GM10847 (cell line): Measurements from ENCODE around the gene IDNK.

Experiments used
- POLR2A ChIP-seq: IDR thresholded peaks from 2 replicates; pipeline ENCODE4 v1.6.1; 2011; ENCODE audit not compliant: insufficient read length; ENCODE audit errors: extremely low read depth

IDNK gene

GRCh38 chr9:83622939-83623678 lies at the start of gene IDNK:
IDNK (plus strand) TSS chr9:83623143; CDS start chr9:83623172, 29 bp downstream.
- peak; percentile 42 for TF ChIP-seq POLR2A

- no peak for TF ChIP-seq POLR2A
Observed at GRCh38 chr9:83574482-83574881, 48.5 kb upstream of the IDNK start.

- TF ChIP-seq POLR2A, result no peak
Observed at GRCh38 chr9:83582029-83582428, 40.9 kb upstream of the IDNK start.

- TF ChIP-seq POLR2A, result no peak
Observed at GRCh38 chr9:83583151-83584014, 39.6 kb upstream of the IDNK start.

GRCh38 chr9:83584995-83585394 lies 37.9 kb upstream of the IDNK start:
- no peak for TF ChIP-seq POLR2A

GRCh38 chr9:83588256-83588655 lies 34.7 kb upstream of the IDNK start:
- TF ChIP-seq POLR2A, result no peak

- TF ChIP-seq POLR2A, result no peak
Observed at GRCh38 chr9:83596899-83597504, 25.9 kb upstream of the IDNK start.

GRCh38 chr9:83598487-83598886 lies 24.5 kb upstream of the IDNK start:
- TF ChIP-seq POLR2A, result no peak

GRCh38 chr9:83599071-83599470 lies 23.9 kb upstream of the IDNK start:
- no peak for TF ChIP-seq POLR2A

GRCh38 chr9:83601463-83601862 lies 21.5 kb upstream of the IDNK start:
- no peak for TF ChIP-seq POLR2A

GRCh38 chr9:83617299-83617698 lies 5.6 kb upstream of the IDNK start:
- no peak for TF ChIP-seq POLR2A

GRCh38 chr9:83620841-83621636 lies 1.9 kb upstream of the IDNK start:
- TF ChIP-seq POLR2A, result no peak

- no peak for TF ChIP-seq POLR2A
Observed at GRCh38 chr9:83622433-83622938, 457 bp upstream of the IDNK start.

GRCh38 chr9:83623679-83624076 lies 735 bp downstream of the IDNK start:
- no peak for TF ChIP-seq POLR2A

- TF ChIP-seq POLR2A, result no peak
Observed at GRCh38 chr9:83625178-83625577, 2.2 kb downstream of the IDNK start.
